IgD-negative memory B cell (primary cell): ENCODE results near the gene SNX25. TPM values are rescaled to one million over a fixed set of nuclear protein-coding genes. Genes with fewer than 3 reads are reported as not detected.

Source experiments
- H3K27ac Mint-ChIP-seq, 3 donors: one replicate each; pipeline ENCODE4 v1.8.0; 2020 to 2022; ENCODE audit warnings: mild to moderate bottlenecking in 3 of 3, mixed read lengths in 3 of 3, moderate library complexity in 1 of 3
- H3K27me3 Mint-ChIP-seq: one replicate; pipeline ENCODE4 v1.8.0; 2021; ENCODE audit warnings: mixed read lengths
- H3K36me3 Mint-ChIP-seq: one replicate; pipeline ENCODE4 v1.8.0; 2020; ENCODE audit warnings: mild to moderate bottlenecking, mixed read lengths
- H3K4me1 Mint-ChIP-seq, 3 donors: one replicate each; pipeline ENCODE4 v1.8.0; 2020 to 2022; ENCODE audit warnings: mixed read lengths in 3 of 3, mild to moderate bottlenecking in 1 of 3
- H3K4me3 Mint-ChIP-seq, 4 donors: one replicate each; pipeline ENCODE4 v1.8.0; 2020 to 2022; ENCODE audit warnings: mild to moderate bottlenecking in 4 of 4, mixed read lengths in 4 of 4, moderate library complexity in 3 of 4
- H3K9me3 Mint-ChIP-seq, 3 donors: one replicate each; pipeline ENCODE4 v1.8.0; 2020 to 2021; ENCODE audit warnings: mixed read lengths in 3 of 3, mild to moderate bottlenecking in 1 of 3
- polyA plus RNA-seq: library from polyadenylated mRNA; unstranded; fragments of 300-500 nt; fragmentation: Illumina TruSeq; gene quantifications from one replicate; pipeline ENCODE4 v1.2.3, GENCODE V29; 2021

Gene SNX25
- polyA plus RNA-seq, 1 donor from 2014 or later: 24.4 TPM

DNA sequence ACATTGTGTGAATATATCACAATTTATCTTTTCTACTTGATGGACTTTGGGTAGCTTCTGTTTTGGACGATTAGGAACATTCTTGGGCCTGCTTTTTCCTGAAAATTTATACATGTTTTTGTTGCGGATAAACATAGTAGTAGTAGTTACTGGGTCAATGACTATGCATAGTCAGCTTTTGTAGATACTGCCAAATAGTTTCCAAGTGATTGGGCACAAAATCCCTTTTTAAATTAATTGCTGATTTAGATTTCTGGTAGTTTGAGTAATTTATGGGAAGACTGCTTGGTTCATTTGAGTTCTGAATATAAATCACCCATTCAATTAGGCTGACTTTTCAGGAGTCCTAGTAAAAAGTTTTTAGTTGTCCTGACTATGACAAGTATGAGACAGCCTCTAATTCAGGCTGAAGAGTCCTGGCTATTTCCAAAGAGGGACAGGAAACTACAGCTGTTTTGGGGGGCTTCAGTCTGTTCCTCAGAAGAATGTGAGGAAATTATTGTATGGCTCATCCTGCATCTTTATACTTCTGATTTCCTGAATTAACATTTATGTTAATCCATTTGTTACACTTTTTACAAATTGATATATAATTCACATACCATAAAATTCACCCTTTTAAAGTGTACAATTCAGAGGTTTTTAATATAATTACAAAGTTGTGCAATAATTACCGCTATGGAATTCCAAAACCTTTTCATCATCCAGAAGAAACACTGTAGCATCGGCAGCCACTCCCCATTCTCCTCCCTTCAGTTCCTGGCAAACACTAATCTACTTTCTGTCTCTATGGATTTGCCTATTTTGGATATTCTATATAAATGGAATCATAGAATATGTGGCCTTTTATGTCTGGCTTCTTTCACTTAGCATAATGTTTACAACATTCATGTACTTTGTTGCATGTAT lies 172.1 kb downstream of the SNX25 start:
- Mint-ChIP-seq H3K4me3 (no peak overlapping the region), H3K4me1 (peaks cover 0 to 4% (median 0%) of the 10 kb centered on the region in 3 donors), H3K9me3 (peaks cover 0 to 12% (median 0%) of the 10 kb centered on the region in 3 donors), H3K36me3 (peaks cover 7% of the 10 kb centered on the region), H3K27ac (peak overlapping the region in 1 of 3 donors; percentile 46), H3K27me3 (no peaks in the 10 kb centered on the region)

DNA sequence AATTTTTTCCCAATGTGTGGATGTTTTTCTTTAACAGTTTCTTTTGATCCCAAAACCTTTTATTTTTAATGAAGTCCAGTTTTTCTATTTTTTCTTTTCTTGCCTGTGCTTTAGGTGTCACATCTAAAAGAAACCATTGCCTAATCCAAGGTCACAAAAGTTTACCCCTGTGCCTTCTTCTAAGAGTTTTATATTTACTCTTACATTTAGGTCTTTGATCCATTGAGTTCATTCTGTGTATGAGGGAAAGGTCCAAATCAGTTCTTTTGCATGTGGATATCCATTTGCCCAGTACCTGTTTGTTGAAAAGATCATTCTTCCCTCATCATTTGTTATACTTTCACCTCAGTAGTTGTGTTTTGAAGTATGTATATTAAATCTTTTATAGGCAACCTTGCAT lies 173.4 kb downstream of the SNX25 start:
- peaks cover 0 to 12% (median 0%) of the 10 kb centered on the region in 3 donors for H3K9me3 Mint-ChIP-seq
- H3K4me3 Mint-ChIP-seq: no peak overlapping the region
- peaks cover 7% of the 10 kb centered on the region for H3K36me3 Mint-ChIP-seq

DNA sequence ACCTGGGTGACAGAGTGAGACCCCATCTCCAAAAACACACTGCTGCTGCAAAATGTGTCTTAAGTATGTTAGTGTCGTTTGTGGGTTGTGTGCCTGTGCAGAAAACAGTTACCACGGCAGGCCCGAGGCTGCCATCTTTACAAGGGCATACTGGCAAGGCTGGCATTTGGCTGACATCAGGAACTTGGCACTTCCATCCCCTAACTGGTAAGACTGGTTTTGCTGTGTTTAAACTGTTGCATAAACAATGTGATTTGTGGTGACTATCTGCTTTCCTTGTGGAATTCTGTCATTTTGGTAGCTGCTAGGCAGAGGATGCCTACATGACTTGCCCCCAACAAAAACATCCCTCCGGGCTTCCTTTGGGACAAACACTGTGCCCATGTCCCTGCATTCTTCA lies 174.1 kb downstream of the SNX25 start:
- Mint-ChIP-seq H3K36me3 (peaks cover 3% of the 10 kb centered on the region), H3K4me1 (peaks cover 0 to 4% (median 0%) of the 10 kb centered on the region in 3 donors), H3K27ac (no peak overlapping the region), H3K27me3 (no peaks in the 10 kb centered on the region), H3K9me3 (peaks cover 0 to 12% (median 0%) of the 10 kb centered on the region in 3 donors), H3K4me3 (no peak overlapping the region)

More for the DNA sequence above, 173.4 kb downstream of the SNX25 start:
- H3K4me1 Mint-ChIP-seq: peaks cover 0 to 4% (median 0%) of the 10 kb centered on the region in 3 donors
- H3K27ac Mint-ChIP-seq: no peak overlapping the region
- H3K27me3 Mint-ChIP-seq: no peaks in the 10 kb centered on the region

DNA sequence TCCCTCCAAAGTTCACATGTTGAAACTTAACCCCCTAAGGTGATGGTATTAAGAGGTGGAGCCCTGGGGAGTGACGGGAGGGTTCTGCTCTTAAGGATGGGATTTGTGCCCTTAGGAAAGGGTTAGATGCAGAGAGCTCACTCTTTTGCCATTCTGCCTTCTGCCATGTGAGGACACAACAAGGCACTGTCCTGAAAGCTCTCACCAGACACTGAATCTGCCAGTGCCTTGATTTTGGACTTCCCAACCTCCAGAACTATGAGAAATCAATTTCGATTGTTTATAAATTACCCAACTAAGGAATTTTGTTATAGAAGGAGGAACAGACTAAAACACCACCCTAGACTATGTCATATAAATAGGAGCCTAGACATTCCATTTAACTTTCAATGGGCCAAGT lies 174.7 kb downstream of the SNX25 start:
- H3K36me3 Mint-ChIP-seq: peaks cover 2% of the 10 kb centered on the region
- H3K27me3 Mint-ChIP-seq: no peaks in the 10 kb centered on the region
- H3K27ac Mint-ChIP-seq: no peak overlapping the region
- H3K4me1 Mint-ChIP-seq: peaks cover 0 to 4% (median 0%) of the 10 kb centered on the region in 3 donors
- no peak overlapping the region for H3K4me3 Mint-ChIP-seq
- H3K9me3 Mint-ChIP-seq: peaks cover 0 to 12% (median 0%) of the 10 kb centered on the region in 3 donors

DNA sequence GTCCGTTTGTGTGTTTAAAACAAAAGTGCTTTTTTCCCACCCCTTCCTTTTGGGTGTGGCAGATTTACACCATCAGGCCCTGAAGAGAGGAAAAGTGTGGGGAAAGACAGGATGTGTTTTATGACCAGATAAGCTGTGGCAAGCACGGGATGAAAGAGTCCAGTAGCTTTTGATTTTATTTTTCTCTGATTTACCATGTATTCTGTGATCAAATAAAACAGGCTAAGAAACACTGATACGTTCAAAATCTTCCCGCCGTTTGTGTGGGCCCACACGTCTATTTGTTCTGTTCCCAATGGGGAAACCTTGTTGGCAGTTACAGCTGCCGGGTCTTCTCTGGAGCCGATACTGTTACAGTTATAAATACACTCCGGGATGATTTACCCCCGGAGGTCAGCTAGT lies 175.5 kb downstream of the SNX25 start:
- H3K4me3 Mint-ChIP-seq: no peak overlapping the region
- H3K9me3 Mint-ChIP-seq: peaks cover 0 to 12% (median 0%) of the 10 kb centered on the region in 3 donors
- H3K4me1 Mint-ChIP-seq: peaks cover 0 to 4% (median 1%) of the 10 kb centered on the region in 3 donors
- H3K36me3 Mint-ChIP-seq: peaks cover 2% of the 10 kb centered on the region
- no peaks in the 10 kb centered on the region for H3K27me3 Mint-ChIP-seq
- H3K27ac Mint-ChIP-seq: peak overlapping the region in 2 of 3 donors; percentile 49 to 65

DNA sequence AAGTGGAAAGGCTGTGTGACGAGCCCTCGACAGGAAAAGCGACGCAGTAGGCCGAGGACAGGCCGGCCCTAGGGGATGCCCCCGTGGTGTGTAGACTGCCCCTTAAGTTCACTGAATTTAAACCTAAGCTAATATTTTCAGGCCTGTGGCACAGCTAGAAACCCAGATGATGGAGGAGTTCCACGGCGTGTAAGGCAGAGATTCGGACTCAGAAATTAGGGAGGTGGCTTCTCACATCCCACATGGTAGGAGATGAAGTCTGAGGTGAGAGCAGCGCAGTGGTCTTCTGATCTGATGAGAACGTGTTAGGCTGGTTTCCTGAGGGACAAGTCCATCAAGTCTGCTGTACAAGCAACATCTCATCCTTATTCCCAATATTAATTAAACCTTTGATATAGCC lies 178.6 kb downstream of the SNX25 start:
- no peaks in the 10 kb centered on the region for H3K27me3 Mint-ChIP-seq
- no peaks in the 10 kb centered on the region for H3K9me3 Mint-ChIP-seq
- H3K4me1 Mint-ChIP-seq: peaks cover 4 to 20% (median 9%) of the 10 kb centered on the region in 3 donors
- peaks cover 2% of the 10 kb centered on the region for H3K36me3 Mint-ChIP-seq
- H3K4me3 Mint-ChIP-seq: no peak overlapping the region
- peak overlapping the region in 1 of 3 donors; percentile 12 for H3K27ac Mint-ChIP-seq

DNA sequence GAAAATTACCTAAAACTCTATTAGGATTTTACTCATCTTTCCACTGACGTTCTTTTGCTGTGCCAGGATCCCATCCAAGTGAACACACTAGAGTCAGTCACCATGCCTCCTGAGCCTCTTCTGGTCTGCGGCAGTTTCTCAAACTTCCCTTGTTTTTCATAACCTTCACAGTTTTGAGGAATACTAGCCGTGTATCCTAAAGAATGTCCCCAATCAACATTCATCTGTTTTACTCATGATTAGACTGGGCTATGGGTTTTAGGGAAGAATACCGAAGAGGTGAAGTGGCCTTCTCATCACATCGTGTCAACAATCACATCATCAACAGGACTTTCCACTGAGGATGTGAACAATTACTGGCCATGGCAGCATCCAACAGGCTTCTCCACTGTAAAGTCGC lies 181.5 kb downstream of the SNX25 start:
- peaks cover 23 to 30% (median 28%) of the 10 kb centered on the region in 3 donors for H3K4me1 Mint-ChIP-seq
- H3K36me3 Mint-ChIP-seq: peaks cover 2% of the 10 kb centered on the region
- H3K9me3 Mint-ChIP-seq: no peaks in the 10 kb centered on the region
- no peaks in the 10 kb centered on the region for H3K27me3 Mint-ChIP-seq
- H3K4me3 Mint-ChIP-seq: peak overlapping the region in 1 of 4 donors; percentile 52
- no peak overlapping the region for H3K27ac Mint-ChIP-seq

DNA sequence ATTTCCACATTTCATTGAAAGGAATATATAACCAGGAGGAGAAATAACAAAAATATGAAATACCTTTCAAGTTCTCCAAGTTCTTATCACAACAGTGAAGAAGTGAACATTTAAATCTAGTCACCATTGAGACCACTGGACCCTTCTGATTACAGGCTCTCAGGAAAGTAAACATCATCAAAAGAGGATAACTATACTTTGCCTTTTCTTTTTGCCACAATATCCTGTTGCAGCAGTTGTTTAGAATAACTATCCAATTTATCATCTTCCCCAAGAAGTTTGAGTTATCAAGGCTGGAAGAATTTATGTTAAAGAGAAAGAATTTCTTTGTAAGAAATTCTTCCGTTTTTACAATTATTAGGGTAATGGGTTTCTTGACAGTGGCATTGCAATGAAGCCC lies 182.8 kb downstream of the SNX25 start:
- Mint-ChIP-seq H3K27ac (peak overlapping the region in 2 of 3 donors; percentile 16 to 34), H3K36me3 (peaks cover 2% of the 10 kb centered on the region), H3K27me3 (no peaks in the 10 kb centered on the region), H3K4me3 (peak overlapping the region in 1 of 4 donors; percentile 52), H3K9me3 (no peaks in the 10 kb centered on the region), H3K4me1 (peaks cover 26 to 30% (median 29%) of the 10 kb centered on the region in 3 donors)

DNA sequence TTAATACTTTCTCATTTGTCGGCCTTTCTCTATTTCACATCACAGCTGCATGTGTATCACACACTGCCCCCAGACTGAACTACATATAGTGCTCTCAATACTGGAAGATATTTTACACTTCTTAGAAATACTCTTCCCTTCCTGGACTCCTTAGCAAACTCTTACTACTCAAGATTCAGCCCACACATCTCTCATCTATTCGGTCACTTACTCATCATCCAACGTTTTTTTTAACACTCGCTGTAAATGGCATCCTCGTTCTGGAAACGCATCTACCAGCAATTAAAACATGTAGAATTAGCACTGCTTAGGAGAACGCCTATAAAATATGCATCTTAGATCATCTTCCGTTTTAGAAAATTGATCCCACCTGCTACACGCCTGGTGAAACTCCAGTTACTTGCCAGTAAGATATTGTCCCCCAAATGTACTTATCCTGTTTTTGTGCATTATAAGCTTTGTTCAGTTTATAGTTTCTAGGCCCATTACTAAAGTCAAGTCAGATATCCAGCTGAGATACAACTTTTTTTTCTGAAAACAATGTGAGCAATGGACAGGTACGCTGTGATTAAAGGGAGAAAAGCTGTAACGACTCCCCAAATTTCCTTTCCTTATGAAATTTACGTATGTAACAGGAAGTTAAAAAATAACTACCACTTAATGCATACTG lies 185.3 kb downstream of the SNX25 start:
- no peaks in the 10 kb centered on the region for H3K9me3 Mint-ChIP-seq
- peak overlapping the region; percentile 74 to 98 (median 94) for H3K27ac Mint-ChIP-seq
- no peaks in the 10 kb centered on the region for H3K27me3 Mint-ChIP-seq
- H3K4me3 Mint-ChIP-seq: peak overlapping the region; percentile 95 to 98 (median 96)
- H3K36me3 Mint-ChIP-seq: no peaks in the 10 kb centered on the region
- peaks cover 39 to 44% (median 42%) of the 10 kb centered on the region in 3 donors for H3K4me1 Mint-ChIP-seq

DNA sequence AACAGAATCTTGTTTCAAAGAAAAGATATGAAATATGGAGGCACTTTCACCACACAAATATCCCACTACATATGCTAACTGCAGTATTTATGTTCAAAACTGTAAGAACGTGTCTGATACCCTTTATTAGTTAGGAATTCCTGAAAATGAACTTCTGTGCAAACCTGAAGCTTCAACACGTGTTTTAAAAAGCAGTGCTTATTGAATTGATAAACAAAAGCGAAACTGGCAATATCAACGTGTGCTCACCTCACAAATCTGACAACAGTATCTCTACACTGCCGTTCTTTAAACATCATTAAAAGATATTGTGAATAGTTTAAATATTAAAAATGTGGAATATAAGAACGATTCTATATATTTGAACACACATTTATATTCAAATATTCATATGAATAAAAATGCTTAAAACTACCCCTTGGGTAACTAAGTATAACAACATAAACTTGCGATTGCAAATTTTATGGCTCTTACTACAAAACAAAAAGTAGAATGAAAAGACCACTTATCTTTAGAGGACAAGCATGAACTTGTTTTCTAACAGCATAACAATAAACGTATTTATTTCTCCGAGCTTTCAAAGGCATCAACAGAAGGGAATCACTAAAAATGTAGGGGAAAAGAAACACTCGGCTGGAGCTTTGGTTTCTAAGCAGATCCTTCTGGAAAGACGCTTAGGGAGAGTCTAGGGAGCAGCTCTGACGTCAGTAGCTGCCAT lies 186.0 kb downstream of the SNX25 start, which contains the start of gene LRP2BP:
TSS of gene LRP2BP (minus strand) at position 687 of the 718 bp plus-strand sequence. CDS start 17,738 bp downstream, outside the sequence.
- H3K36me3 Mint-ChIP-seq: no peaks in the 10 kb centered on the region
- peak within 1 kb of the TSS; percentile 94 to 98 (median 98) for H3K27ac Mint-ChIP-seq
- no peaks in the 10 kb centered on the region for H3K9me3 Mint-ChIP-seq
- peak within 1 kb of the TSS; percentile 95 to 98 (median 96) for H3K4me3 Mint-ChIP-seq
- no peaks in the 10 kb centered on the region for H3K27me3 Mint-ChIP-seq
- peaks cover 38 to 44% (median 42%) of the 10 kb centered on the region in 3 donors for H3K4me1 Mint-ChIP-seq

DNA sequence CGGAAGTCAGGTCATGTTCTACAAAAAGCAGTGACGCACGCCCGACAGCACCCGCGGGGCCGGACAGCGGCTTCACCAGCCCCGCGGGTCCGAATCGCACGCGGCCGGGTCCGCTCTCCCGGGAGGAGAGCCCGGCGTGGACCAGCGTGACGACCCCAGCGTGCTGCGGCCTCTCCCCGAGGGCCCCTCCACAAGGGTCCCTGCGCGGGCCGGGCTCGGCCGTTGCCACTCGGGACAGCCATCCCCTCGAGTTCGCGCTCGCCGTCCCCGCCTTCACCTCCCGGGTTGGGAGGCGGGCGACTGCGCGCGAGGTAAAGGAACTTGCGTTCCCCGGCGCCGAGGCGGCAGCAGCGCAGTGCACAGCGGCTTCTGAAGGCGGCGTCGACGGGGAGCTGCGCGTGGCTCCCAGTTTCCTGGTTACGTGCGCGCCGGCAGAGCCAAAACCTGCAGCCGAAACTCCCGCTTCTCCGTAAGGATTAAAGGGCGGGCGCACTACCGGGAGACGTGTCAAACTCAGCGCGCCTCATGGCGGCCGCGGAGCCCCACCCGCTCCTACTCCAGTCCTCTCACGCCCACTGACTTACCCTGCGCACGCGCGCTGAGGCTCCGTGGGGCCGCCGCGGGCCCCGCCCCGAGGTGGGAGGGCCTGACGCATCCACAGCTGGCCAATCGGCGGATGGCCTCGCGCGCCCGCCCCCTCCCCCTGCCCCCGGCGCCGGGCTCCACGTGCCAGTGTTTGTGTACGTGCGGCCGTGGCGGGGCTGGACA lies 186.7 kb downstream of the SNX25 start:
- Mint-ChIP-seq H3K27me3 (no peaks in the 10 kb centered on the region), H3K27ac (peak overlapping the region; percentile 94 to 98 (median 98)), H3K4me1 (peaks cover 38 to 42% (median 42%) of the 10 kb centered on the region in 3 donors), H3K9me3 (no peaks in the 10 kb centered on the region), H3K36me3 (peaks cover 3% of the 10 kb centered on the region), H3K4me3 (peak overlapping the region; percentile 95 to 98 (median 96))

DNA sequence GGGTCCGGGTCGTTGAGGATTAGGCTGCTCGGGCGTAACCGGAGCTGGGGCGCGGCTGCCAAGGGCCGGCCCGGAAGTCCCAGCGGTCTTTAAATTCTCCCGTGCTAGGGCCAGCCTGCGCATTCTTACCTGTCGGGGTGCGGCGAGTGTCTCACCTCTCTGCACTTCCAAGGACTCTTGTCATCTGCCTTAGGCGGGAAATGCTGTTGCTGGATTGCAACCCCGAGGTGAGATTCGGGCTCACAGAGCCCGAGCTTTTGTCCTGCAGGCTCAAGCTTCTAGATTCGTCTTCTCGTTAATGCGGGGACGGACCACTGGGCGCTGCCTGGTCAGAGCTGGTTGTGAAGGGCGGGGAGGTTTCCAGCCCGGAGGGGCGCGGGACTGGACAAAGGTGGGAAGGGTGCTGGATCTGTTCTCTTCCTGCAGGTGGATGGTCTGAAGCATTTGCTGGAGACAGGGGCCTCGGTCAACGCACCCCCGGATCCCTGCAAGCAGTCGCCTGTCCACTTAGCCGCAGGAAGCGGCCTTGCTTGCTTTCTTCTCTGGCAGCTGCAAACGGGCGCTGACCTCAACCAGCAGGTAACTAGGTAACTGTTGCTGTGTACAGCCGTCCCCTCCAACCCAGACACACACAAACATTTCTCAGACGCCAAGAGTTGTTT lies 187.5 kb downstream of the SNX25 start, which contains the start of gene ANKRD37:
TSS of gene ANKRD37 (plus strand) at position 118 of the 662 bp plus-strand sequence. CDS start at position 201, 83 bp downstream.
- peak within 1 kb of the TSS; percentile 94 to 98 (median 98) for H3K27ac Mint-ChIP-seq
- H3K4me3 Mint-ChIP-seq: peak within 1 kb of the TSS; percentile 95 to 98 (median 96)
- H3K36me3 Mint-ChIP-seq: peaks cover 4% of the 10 kb centered on the region
- peaks cover 35 to 42% (median 38%) of the 10 kb centered on the region in 3 donors for H3K4me1 Mint-ChIP-seq
- no peaks in the 10 kb centered on the region for H3K27me3 Mint-ChIP-seq
- no peaks in the 10 kb centered on the region for H3K9me3 Mint-ChIP-seq

DNA sequence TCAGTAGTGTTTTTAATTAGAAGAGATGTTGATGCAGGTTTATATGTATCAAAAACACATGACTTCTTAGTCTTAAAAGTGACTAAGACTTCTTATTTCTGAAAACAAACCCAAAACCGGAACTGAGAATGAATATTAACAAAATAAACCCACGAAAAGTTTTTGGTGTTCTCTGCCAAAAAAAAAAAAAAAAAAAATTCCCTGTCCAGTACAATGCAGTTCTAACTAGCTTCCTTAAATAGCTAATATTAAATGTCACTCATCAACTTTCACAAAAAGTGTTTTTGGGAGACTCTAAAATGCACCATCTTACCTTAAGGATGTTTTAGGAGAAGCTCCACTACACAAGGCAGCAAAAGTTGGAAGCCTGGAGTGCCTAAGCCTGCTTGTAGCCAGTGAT lies 189.2 kb downstream of the SNX25 start:
- Mint-ChIP-seq H3K4me3 (peak overlapping the region in 2 of 4 donors; percentile 39 to 98), H3K36me3 (peaks cover 4% of the 10 kb centered on the region), H3K27ac (peak overlapping the region in 2 of 3 donors; percentile 31 to 98), H3K27me3 (no peaks in the 10 kb centered on the region), H3K4me1 (peaks cover 25 to 32% (median 27%) of the 10 kb centered on the region in 3 donors), H3K9me3 (no peaks in the 10 kb centered on the region)
